HepG2 (cell line): ENCODE results near the gene RAB20. TPM values are rescaled to one million over a fixed set of nuclear protein-coding genes. Genes with fewer than 3 reads are reported as not detected.

Experiments
- ATAC-seq: fragments of 200-7000 bp; cut with Tn5 transposase; 3 replicates; pipeline ENCODE4 v1.9.1; 2020; ENCODE audit warnings: mild to moderate bottlenecking, moderate library complexity
- BruUV-seq: library from RNA; stranded (reverse); fragments of 400-500 nt; replicated peaks from 2 replicates; lab custom pipeline; 2021; lab: Mats Ljungman, UMichigan
- CTCF ChIA-PET: fragments of 300-600 bp; formaldehyde crosslinking; extraction: SDS; loops from one replicate; lab custom pipeline; 2021; ENCODE audit warnings: low total read pairs, inconsistent platforms, low intra/inter-chr PET ratio; lab: Yijun Ruan, JAX
- POLR2A ChIA-PET: fragments of 350-600 bp; sonication (Branson Sonifier 250); formaldehyde crosslinking; loops from one replicate; lab custom pipeline; 2020; ENCODE audit warnings: antibody characterized with exemption, inconsistent platforms; lab: Yijun Ruan, JAX
- DNase-seq: peaks from one replicate; pipeline ENCODE4 v3.0.0-alpha.2; 2015; ENCODE audit warnings: low spot score
- FAIRE-seq: peaks from 3 replicates; lab custom pipeline; 2011; peaks lifted over from hg19 to GRCh38; lab: Jason Lieb, UNC
- H2AFZ ChIP-seq: one replicate; pipeline ENCODE4 v1.6.1; 2011; ENCODE audit warnings: low read length, inconsistent platforms
- H3K27ac ChIP-seq: fragments of 300-600 bp; 3 replicates; pipeline ENCODE4 v1.8.0; 2011; ENCODE audit warnings: mixed run types, mild to moderate bottlenecking, mixed read lengths, low read length, inconsistent platforms; ENCODE audit not compliant: insufficient read depth; ENCODE audit errors: extremely low read length
- H3K27me3 ChIP-seq, 2 experiments: fragments of 200-600 bp in 1 of 2; 2 replicates in 1 of 2; 3 replicates in 1 of 2; pipeline versions ENCODE4 v1.6.0 to v1.8.0; 2011; ENCODE audit warnings: low read length in 2 of 2, mild to moderate bottlenecking in 2 of 2, moderate library complexity in 2 of 2, inconsistent platforms in 1 of 2; ENCODE audit not compliant: insufficient read depth in 2 of 2, control insufficient read depth in 1 of 2
- H3K36me3 ChIP-seq, 2 experiments: fragments of 200-600 bp in 1 of 2; replicated peaks in 1 of 2; 2 replicates in 1 of 2; 3 replicates in 1 of 2; pipeline versions ENCODE4 v1.5.1 to v1.8.0; 2011; ENCODE audit warnings: low read length in 2 of 2, inconsistent platforms in 1 of 2; ENCODE audit not compliant: insufficient read depth in 2 of 2, control insufficient read depth in 1 of 2
- H3K4me1 ChIP-seq: 2 replicates; pipeline ENCODE4 v1.5.1; 2012; ENCODE audit warnings: low read length, inconsistent platforms; ENCODE audit not compliant: insufficient read depth
- H3K4me2 ChIP-seq: 2 replicates; pipeline ENCODE4 v1.6.0; 2011; ENCODE audit warnings: low read depth, low read length, inconsistent platforms
- H3K4me3 ChIP-seq, 3 experiments: fragments of 200-600 bp in 1 of 3; sonication (generic), shearing (Covaris generic) in 1 of 3; replicated peaks in 1 of 3; 2 replicates each; pipeline ENCODE4 v1.5.1; 2011 to 2016; ENCODE audit warnings: low read length in 3 of 3, inconsistent platforms in 2 of 3, low read depth in 2 of 3, mild to moderate bottlenecking in 2 of 3, control low read depth in 1 of 3, mixed read lengths in 1 of 3; ENCODE audit not compliant: insufficient read depth in 1 of 3
- H3K79me2 ChIP-seq: one replicate; pipeline ENCODE4 v1.6.1; 2011; ENCODE audit warnings: low read length, inconsistent platforms; ENCODE audit not compliant: insufficient read depth
- H3K9ac ChIP-seq: 2 replicates; pipeline ENCODE4 v1.6.0; 2011; ENCODE audit warnings: mild to moderate bottlenecking, low read depth, low read length, inconsistent platforms; ENCODE audit not compliant: insufficient read depth
- H3K9me3 ChIP-seq: 2 replicates; pipeline ENCODE4 v1.5.1; 2012; ENCODE audit warnings: mild to moderate bottlenecking, low read length
- H4K20me1 ChIP-seq: 2 replicates; pipeline ENCODE4 v1.6.0; 2011; ENCODE audit warnings: inconsistent platforms, mild to moderate bottlenecking, low read length, moderate library complexity; ENCODE audit not compliant: insufficient read depth
- BCL6 ChIP-seq: IDR thresholded peaks from 2 replicates; pipeline ENCODE4 v1.6.1; 2016; ENCODE audit warnings: missing genetic modification reagents, missing compliant biosample characterization
- BHLHE40 ChIP-seq: IDR thresholded peaks from 2 replicates; pipeline ENCODE4 v1.6.1; 2011; ENCODE audit warnings: low read length, improper control_type of control experiment
- CBX2 ChIP-seq, 2 experiments: fragments of 200-600 bp in 1 of 2; sonication (generic); formaldehyde crosslinking in 1 of 2; IDR thresholded peaks; 2 replicates each; pipeline versions ENCODE4 v1.7.0 to v1.8.1; 2018 to 2022; ENCODE audit warnings: low read depth in 2 of 2, low read length in 1 of 2, mild to moderate bottlenecking in 1 of 2, missing genetic modification reagents in 1 of 2
- GABPB1 ChIP-seq: IDR thresholded peaks from 2 replicates; pipeline ENCODE4 v1.6.1; 2016; ENCODE audit warnings: mild to moderate bottlenecking, missing genetic modification reagents, moderate library complexity, missing compliant biosample characterization
- HMGXB4 ChIP-seq, 2 experiments: sonication (generic) in 1 of 2; formaldehyde crosslinking in 1 of 2; IDR thresholded peaks; 2 replicates each; pipeline versions ENCODE4 v1.4.0 to v1.6.1; 2018 to 2020; ENCODE audit warnings: missing genetic modification reagents in 2 of 2, borderline replicate concordance in 1 of 2, low read depth in 1 of 2, mild to moderate bottlenecking in 1 of 2, missing biosample characterization in 1 of 2
- HNF4A ChIP-seq: sonication (generic); formaldehyde crosslinking; IDR thresholded peaks from 2 replicates; pipeline ENCODE4 v1.4.0; 2020; ENCODE audit warnings: missing genetic modification reagents
- HOXA9 ChIP-seq: sonication (generic); formaldehyde crosslinking; IDR thresholded peaks from 2 replicates; pipeline ENCODE4 v1.8.1; 2022; ENCODE audit warnings: missing genetic modification reagents, mild to moderate bottlenecking, moderate library complexity, borderline replicate concordance
- KLF13 ChIP-seq: sonication (generic); formaldehyde crosslinking; IDR thresholded peaks from 2 replicates; pipeline ENCODE4 v1.4.0; 2020; ENCODE audit warnings: mild to moderate bottlenecking, missing genetic modification reagents
- NFE2L1 ChIP-seq: sonication (generic); formaldehyde crosslinking; IDR thresholded peaks from 2 replicates; pipeline ENCODE4 v1.4.0; 2020; ENCODE audit warnings: missing genetic modification reagents, mild to moderate bottlenecking, borderline replicate concordance
- NFRKB ChIP-seq: fragments of 450-650 bp; IDR thresholded peaks from 2 replicates; pipeline ENCODE4 v1.6.1; 2017
- NR2C2 ChIP-seq: sonication (generic); formaldehyde crosslinking; IDR thresholded peaks from 2 replicates; pipeline ENCODE4 v1.4.0; 2020; ENCODE audit warnings: missing genetic modification reagents, mild to moderate bottlenecking, moderate library complexity, borderline replicate concordance
- PCBP1 ChIP-seq: fragments of 200-400 bp; formaldehyde crosslinking; IDR thresholded peaks from 2 replicates; pipeline ENCODE4 v1.6.1; 2017; ENCODE audit warnings: mild to moderate bottlenecking, low read depth, low read length, borderline replicate concordance
- ZFP36L1 ChIP-seq: sonication (generic); formaldehyde crosslinking; IDR thresholded peaks from 2 replicates; pipeline ENCODE4 v1.8.0; 2022; ENCODE audit warnings: mild to moderate bottlenecking, missing genetic modification reagents, moderate library complexity
- ZMYM4 ChIP-seq: sonication (generic); formaldehyde crosslinking; IDR thresholded peaks from 2 replicates; pipeline ENCODE4 v1.8.1; 2023; ENCODE audit warnings: mild to moderate bottlenecking, missing genetic modification reagents
- ZNF550 ChIP-seq: sonication (generic); formaldehyde crosslinking; IDR thresholded peaks from 2 replicates; pipeline ENCODE4 v1.4.0; 2020; ENCODE audit warnings: mild to moderate bottlenecking, missing genetic modification reagents, borderline replicate concordance
- ZNF691 ChIP-seq: sonication (generic); formaldehyde crosslinking; IDR thresholded peaks from 2 replicates; pipeline ENCODE4 v1.4.0; 2020; ENCODE audit warnings: missing genetic modification reagents, low read depth, mild to moderate bottlenecking, borderline replicate concordance
- WGBS: methylation state at CpG from one replicate; pipeline ENCODE4 v1.1.6; 2017; ENCODE audit warnings: low lambda C conversion rate; 5-methylcytosine and 5-hydroxymethylcytosine counted together
- in situ Hi-C: cut with HindIII; loops from 2 replicates; pipeline ENCODE4 v1.10.0; 2017; ENCODE audit warnings: low pct_unique_long_range_greater_than_20kb; ENCODE audit not compliant: extremely low pct_ligation_motif_present
- intact Hi-C: fragments of 100-400 bp; cut with micrococcal nuclease; formaldehyde crosslinking; loops from one replicate; pipeline ENCODE4 v1.10.0; 2022; ENCODE audit not compliant: unreplicated experiment
- polyA plus RNA-seq, 8 experiments: library from polyadenylated mRNA; depleted of rRNA in 3 of 8; stranded (reverse) in 7 of 8; unstranded in 1 of 8; fragments of >200 nt; fragmentation: Illumina TruSeq in 4 of 8; extraction: Trizol in 4 of 8; gene quantifications; 2 replicates each; pipeline versions ENCODE4 v1.2.1 to v1.2.3, GENCODE V29; 2011 to 2016; ENCODE audit warnings: low read depth in 4 of 8, missing spikeins in 1 of 8, mixed read lengths in 1 of 8; ENCODE audit not compliant: insufficient read depth in 1 of 8
- total RNA-seq, 5 experiments: library from RNA; depleted of rRNA; stranded (reverse); fragments of >200 nt; fragmentation: Illumina TruSeq; extraction: Trizol; gene quantifications; 2 replicates each; pipeline ENCODE4 v1.2.3, GENCODE V29; 2016; ENCODE audit warnings: low read depth in 1 of 5

Gene RAB20
- total and polyA plus RNA-seq, 2 of the 13 experiments (the other 11 are each of a cell fraction or from before 2014, with no cell fraction given): 15.6 to 30.5 TPM

GRCh38 chr13:110506859-110507566 is 54.5 kb downstream of the RAB20 start:
- no peak overlapping the region for H3K27ac ChIP-seq
- TF ChIP-seq CBX2 (IDR thresholded peaks at IDR 0.05; ENCODE audit: low read depth, low read length): no peak
- TF ChIP-seq CBX2 (CRISPR knock-in tag; IDR thresholded peaks at IDR 0.05; ENCODE audit: low read depth): no peak
- no peak for TF ChIP-seq BHLHE40
- no peak for TF ChIP-seq NR2C2
- TF ChIP-seq KLF13 (CRISPR knock-in tag): no peak
- TF ChIP-seq NFRKB: no peak
- peak; percentile 74 for TF ChIP-seq BCL6
- TF ChIP-seq HNF4A: 0 out of 2 replicates have a peak, but pooled peaks have one; percentile 8
- TF ChIP-seq NFE2L1 (CRISPR knock-in tag): no peak
- TF ChIP-seq ZFP36L1 (CRISPR knock-in tag): no peak
- H3K9me3 ChIP-seq: no peaks in the 10 kb centered on the region
- peak overlapping the region; percentile 58 for H3K4me2 ChIP-seq
- FAIRE-seq: no peak
- WGBS: 22% methylated on average over 17 of the region's 17 CpGs
- H3K36me3 ChIP-seq: no peaks in the 10 kb centered on the region
- ChIA-PET POLR2A (no interaction called here), CTCF (no interaction called here)
- no peak overlapping the region for H3K9ac ChIP-seq
- no peaks in the 10 kb centered on the region for H3K79me2 ChIP-seq
- no peaks in the 10 kb centered on the region for H3K27me3 ChIP-seq
- BruUV-seq: no TSS peak
- H3K4me3 ChIP-seq: peak overlapping the region in 1 of 3 experiments; percentile 36; a peak in 1 of 6 replicates
- intact Hi-C loops (no loop called here), in situ Hi-C loops (no loop called here)
- no peaks in the 10 kb centered on the region for H4K20me1 ChIP-seq
- DNase-seq: no peak
- peaks cover 41% of the 10 kb centered on the region for H3K4me1 ChIP-seq
- ATAC-seq: peak; percentile 20; the same call in 2 of the 3 replicates
- no peak overlapping the region for H2AFZ ChIP-seq

GRCh38 chr13:110506396-110506795 is 55.1 kb downstream of the RAB20 start:
- FAIRE-seq (no peak), ATAC-seq (no peak), DNase-seq (no peak)
- no peaks in the 10 kb centered on the region for H3K9me3 ChIP-seq
- H3K4me2 ChIP-seq: peak overlapping the region; percentile 58; the same call in 1 of the 2 replicates
- H3K4me3 ChIP-seq: no peak overlapping the region
- intact Hi-C loops: no loop called here
- ChIA-PET POLR2A (no interaction called here), CTCF (no interaction called here)
- H3K9ac ChIP-seq: no peak overlapping the region
- WGBS: 75% methylated on average over 13 of the region's 18 CpGs
- in situ Hi-C loops: no loop called here
- peaks cover 41% of the 10 kb centered on the region for H3K4me1 ChIP-seq
- no peaks in the 10 kb centered on the region for H3K27me3 ChIP-seq
- H3K36me3 ChIP-seq: no peaks in the 10 kb centered on the region
- no peak overlapping the region for H3K27ac ChIP-seq
- no TSS peak for BruUV-seq
- H3K79me2 ChIP-seq: no peaks in the 10 kb centered on the region
- H4K20me1 ChIP-seq: no peaks in the 10 kb centered on the region
- H2AFZ ChIP-seq: no peak overlapping the region
- TF ChIP-seq ZNF691 (CRISPR knock-in tag): no peak
- no peak for TF ChIP-seq ZNF550 (CRISPR knock-in tag)
- TF ChIP-seq PCBP1: no peak
- 0 out of 2 replicates have a peak, but pooled peaks have one; percentile 39 for TF ChIP-seq GABPB1 (CRISPR knock-in tag)
- no peak for TF ChIP-seq HMGXB4 (CRISPR knock-in tag; IDR thresholded peaks at IDR 0.05; ENCODE audit: borderline replicate concordance in 1 of 2, low read depth in 1 of 2)
- no peak for TF ChIP-seq ZMYM4
- no peak for TF ChIP-seq HOXA9 (CRISPR knock-in tag)
- 0 out of 2 replicates have a peak, but pooled peaks have one; percentile 30 for TF ChIP-seq BCL6
